Left forelimb (tissue), 1 donor: Measurements from ENCODE around the gene CLIP4.
A peak's percentile ranks its signal among the peaks of the same experiment; 100 is the strongest.

Experiments used
- DNase-seq: peaks from one replicate; pipeline ENCODE4 v3.0.0-alpha.2; 2018; ENCODE audit warnings: low spot score

Gene CLIP4

DNA sequence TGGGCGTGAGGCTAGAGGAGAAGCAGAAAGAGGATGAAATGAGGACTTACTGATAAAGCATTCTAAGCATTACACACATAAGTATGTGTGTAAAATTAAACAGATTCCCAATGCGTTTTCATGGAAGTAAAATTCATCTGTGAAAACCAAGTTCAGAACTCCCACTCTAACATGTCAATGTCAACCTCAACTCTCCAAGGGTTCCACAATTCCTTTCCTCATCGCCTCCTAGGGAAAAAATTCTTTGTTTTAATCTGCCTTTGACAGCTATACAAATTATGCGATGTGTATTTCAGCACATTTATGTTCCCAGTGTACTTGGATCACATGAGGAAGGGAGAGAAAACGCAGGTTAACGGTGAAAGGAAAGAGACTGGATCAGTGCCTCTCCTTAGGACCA, 76.6 kb downstream of the CLIP4 start:
- DNase-seq = no peak

DNA sequence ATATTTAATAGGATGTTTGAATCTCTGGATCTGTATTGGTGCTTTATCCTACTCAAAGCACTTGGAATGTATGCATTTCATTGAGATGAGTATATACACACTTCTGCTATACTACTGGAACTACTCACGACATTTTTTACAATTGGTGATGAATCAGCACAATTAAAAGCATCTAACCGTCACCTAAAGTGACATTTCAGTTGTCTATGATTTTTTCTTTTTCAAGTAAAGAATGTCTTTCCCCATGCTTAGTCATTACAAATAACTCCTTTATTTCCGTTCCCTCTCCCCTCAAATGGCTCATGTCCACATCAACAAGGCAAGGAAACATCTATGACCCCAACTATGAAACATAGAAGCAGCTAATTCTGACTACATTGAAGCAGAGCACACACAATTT, 77.3 kb downstream of the CLIP4 start:
- no peak for DNase-seq

DNA sequence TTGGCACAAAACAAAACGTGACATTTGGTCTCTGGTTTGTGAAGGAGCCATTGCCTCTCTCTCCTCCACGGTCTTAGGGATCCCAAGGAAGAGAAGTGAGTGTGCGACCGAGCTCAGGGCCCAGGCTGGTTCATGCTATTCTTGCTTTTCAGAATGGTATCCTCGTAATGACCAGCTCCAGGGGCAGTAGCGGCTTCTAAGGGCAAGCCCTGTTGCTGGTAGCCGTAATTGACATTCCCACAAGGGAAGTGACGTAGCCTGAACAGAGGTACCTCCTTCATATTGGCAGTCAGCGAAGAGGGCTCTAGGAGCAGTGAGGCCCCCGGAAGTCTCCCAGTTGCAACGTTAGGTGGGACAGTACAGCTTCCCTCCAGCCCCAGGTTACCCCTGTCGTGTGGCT, 77.9 kb downstream of the CLIP4 start:
- DNase-seq = no peak

DNA sequence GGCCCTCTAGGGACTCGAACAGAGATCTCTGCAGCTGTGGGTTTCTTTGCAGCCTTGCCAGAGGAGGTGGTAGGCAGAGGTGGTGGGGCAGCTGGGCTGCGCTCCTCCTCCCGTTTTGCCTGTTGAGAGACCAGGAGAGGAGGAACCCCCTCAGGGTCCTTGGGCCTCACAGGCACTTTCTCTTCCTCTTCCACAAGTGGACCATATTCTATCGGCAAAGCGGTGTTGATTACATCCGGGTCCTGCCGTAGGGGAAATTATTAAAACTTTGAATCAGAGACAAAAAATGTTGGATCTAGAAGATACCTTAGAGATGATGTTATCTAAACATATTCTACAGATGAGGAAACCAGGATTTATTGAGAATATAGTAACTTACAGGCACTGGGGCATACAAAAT, 78.5 kb downstream of the CLIP4 start:
- no peak for DNase-seq

DNA sequence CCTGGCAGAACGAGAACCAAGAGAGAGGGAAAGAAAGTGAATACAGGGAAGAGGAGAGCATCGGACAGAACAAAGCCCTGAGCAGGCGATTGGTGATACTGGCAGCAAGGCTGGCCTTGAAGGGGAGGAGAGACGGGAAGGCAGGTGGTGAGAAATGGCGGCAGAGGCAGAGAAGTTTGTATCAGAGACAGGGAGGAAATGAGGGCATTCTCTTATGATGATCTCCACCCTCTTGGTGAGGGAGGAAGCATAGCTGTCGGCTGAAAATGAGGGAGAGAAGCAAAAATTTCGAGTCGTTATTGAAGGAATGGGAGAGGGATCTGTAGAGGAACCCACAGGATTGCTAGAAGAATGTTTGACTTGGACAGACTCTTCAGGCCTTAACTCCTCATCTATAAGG, 80.6 kb downstream of the CLIP4 start:
- DNase-seq = no peak

DNA sequence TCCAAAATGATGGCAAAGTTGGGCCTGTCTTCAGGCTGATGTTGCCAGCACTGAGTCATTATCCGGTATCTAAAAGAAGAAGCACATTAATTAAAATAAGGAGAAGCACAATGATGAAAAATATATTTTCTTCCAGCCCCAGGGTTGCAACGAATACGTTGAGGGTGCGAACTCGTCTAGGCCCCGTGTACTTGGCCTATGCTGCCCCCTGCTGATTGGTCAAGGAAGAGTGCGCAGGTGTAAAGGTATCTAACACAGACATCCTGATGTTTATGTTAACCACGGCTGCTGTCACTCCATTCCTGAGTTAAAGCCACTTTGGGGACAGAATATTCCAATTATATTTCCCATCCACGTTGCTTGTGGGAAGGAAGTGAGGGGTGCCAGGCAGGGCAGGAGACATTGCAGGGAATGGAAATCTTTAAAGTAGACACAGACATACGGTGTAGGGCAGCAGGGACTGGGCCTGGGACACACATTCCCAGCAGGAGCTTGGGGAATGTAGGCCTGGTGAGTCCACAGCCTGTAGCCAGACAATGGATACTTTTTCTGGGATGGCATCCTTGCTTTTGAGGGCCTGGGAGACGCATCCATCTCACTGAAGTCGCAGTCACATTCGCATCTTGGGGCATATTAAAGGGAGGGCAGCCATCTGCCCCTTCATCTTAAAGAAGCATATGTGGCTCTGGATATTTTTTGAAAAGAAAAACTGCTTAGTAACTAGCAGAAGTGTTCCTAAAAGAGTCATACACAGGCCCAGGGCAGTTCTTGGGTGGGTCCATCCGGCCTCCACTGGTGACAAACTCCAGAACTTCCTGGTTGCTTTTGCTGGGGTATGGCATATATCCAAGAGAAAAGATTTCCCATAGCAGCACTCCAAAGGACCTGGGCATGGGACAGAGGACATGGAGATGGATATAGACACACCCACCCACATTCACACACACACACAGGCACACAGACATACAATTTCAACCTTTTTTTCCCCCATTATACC, 81.9 kb downstream of the CLIP4 start:
- DNase-seq = peak; percentile 77

DNA sequence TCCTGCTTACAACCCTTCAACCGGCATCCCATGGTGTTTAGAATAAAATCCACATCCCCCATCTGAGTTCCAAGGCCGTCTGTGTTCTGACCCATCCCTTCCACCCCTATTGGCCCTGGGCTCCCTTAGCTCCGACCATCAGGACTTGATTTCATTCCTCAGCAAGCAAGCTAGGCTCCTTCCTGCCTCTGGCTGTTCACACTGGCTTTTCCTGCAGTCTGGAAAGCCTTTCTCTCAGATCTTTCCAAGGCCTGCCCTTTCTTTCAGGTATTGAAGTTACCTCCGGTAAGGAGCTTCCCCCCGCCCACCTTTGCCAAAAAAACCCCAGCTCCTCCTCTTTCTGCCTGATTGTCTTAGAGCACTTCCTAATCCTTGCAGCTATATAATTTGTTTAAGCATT, 86.8 kb downstream of the CLIP4 start:
- no peak for DNase-seq

DNA sequence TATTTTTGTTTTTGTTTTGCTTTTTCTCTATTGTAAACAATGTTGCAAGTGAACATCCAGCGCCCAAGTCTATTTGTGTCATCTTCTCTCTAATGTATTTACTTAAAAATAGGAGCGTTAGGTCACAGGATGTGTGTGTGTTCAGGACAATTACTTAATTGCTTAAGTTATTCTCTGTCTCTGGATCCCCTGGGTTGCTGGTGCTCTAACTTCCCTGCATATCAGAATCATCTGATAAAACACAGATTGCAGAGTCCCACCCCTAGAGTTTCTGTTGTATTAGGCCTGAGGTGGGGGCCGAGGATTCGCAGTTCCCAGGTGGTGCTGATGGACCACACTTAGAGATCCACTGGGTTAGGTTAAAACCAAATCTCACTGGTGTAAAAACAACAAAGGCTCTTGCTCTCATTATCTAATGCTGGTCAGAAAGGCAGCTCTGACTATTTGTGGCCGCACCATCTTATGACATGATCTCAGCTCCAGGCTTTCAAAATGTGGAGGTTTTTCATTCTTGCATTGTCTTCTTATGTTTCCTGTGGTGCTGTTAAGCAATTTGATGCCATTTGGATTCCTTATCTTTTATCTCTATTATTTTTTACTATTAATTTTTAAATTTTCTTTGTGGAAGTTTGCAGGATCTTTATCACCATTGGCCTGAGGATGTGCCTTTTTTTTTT, 87.7 kb downstream of the CLIP4 start:
- no peak for DNase-seq

DNA sequence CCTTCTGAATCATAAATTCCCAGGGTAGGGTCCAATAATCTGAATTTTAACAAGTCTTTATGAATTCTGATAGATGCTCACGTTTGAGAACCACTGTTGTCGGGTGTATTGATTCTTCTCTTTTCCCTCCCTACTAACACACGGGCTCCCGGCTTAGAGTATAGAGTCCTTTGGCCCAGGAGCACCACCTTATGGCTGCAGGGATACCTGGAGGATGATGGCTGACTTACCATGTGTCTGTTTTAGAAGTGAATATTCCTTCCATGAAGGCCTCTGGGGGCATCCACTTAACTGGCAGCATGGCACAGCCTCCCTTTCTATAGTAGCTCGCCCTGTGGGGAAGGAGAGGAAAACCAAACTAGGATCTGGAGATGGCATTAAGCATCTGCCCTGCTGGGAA, 91.7 kb downstream of the CLIP4 start:
- DNase-seq = no peak

DNA sequence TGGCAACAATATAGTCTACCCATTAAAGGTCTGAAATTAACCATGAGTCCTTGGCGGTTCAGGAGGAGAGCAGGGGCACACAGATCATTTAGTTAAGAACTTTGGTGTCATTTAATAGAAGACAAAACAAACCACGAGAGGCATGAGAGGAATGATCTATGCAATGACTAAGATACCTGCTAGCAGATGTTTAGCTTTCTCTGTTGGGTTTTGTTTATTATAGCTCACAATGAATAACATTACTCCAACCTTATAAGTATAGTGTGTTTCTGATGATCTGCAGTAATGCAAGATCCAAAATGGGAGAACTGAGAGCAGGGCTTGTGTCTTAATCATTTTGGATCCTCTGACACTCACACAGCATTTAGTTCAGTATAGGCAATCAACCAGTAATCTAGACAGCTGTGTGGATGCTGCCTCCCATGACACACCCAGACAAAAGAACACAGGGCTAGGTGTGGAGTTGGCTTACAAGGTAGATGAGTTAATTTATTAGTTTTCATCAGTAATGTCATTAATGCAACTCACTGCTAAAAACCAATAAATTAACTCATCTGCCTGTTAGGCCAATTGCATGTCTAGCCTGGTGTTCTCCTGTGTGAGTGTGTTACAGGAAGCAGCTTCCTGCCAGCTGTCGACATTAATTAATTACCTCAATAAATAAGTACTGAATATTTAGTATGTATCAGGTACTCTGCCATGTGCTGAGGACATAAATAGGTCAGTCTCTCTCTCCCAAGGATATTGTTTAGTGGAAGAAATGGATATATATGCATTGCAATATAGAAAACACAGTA, 92.3 kb downstream of the CLIP4 start:
- DNase-seq = no peak

DNA sequence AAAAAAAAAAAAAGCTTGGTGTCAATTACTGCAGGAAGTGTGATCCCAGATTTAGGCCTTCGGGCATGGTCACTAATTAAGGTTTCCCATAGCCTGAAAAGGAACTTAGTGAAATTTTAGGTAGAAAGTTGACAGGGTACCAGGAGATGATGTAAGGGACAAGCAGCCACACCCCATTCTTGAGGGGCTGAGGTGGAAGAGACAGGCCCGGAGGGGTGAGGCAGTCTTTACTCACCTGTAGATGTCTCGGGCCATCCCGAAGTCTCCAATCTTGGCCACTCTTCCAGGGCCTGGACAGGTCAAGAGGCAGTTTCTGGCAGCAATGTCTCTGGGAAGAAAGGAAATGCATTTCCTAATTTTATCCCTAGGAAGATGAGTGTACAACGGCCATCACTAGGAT, 94.3 kb downstream of the CLIP4 start:
- DNase-seq = no peak

DNA sequence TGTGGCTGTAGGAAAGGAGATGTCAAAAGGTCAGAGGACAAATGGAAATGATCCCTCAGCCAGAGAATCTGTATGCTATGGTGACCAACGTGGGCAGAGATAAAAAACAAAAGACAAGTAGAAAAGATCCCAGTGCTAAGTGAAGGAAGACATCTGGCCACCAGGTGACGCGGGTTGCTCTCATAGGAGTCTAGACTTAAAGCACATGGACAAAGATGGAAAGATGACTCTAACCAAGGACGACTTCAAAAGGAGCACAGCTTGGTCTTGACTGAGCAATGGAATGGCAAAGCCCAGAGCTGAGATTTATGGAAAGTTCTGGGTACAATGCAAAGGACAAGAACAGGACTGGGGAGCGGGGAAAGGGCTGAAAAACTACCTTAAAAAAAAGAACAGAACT, 96.8 kb downstream of the CLIP4 start:
- no peak for DNase-seq

DNA sequence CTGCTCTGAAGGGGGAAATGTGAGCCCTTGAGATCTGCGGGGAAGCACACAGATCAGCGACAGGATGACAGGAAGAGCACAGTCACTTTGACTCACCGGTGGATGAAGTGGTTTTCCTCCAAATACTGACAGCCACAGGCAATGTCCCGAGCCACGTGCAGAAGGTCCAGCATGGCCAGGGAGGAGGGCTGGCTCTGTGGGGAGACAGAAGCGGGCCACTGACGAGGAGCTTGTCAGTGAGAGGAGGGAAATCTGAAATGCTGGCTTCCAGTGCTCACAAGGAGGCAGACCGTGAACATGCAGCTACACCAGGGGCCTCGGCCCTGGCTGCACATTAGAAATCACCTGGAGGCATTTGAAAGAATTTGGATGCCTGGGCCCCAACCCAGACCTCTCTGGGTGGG, 98.7 kb downstream of the CLIP4 start:
- no peak for DNase-seq

DNA sequence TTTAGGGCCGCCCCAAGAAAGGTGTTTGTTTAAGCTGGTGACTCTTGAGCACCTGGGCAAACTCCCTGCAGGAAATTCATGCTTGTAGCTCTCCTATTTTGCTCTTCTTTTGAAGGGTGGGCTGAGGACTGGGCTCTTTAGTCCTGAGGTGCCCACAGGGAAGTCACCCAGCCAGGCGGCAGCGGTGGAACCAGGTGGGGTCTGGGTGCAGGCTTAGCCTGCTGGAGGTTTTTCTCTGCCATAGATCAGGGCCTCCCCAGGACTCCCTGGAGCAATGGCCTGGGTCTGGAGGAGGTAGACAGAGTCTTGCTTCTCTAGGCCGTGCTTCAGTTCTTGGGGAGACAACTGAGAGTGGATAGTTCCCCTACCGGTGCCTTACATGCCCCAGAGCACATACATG, 99.9 kb downstream of the CLIP4 start:
- no peak for DNase-seq

DNA sequence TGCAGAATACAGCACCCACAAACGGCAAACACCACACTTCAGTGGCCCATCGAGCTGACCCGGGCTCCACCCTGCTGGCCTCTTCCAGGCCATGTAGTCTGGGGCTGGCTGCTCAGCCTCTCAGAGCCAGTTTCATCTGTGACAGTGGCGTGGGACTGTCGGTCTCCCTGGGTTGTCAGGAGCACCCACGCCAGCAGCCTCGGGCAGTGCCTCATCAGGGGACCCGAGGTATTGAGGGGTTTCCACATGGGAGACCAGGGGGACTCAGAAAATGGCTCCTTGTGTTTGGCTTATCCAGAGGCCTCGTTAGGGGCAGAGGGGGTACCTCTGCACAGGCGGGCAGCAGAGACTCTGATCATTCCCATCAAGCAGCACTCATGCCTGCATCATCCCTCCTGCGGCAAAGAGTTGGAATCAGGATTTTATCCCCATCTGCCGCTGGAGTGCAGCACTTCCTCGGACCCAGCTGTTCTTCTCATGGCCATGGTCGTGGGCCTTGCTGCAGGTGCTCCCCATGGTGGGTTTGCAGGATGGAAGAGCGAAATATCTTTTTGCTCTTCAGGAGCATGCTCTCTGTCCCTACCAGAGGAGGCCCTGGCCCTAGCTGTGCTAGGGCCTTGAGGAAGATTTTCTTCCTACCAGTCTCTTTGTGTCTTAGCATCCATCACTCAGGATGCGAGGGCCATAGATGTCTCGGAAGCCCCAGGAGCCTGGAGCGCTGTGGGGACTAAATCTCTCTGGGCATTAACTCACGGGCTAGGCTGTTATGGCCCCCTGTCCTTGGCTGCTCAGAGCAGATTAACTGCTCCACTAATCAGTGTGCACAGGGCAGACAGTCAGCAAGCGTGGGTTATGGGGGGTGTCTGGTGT, 100.8 kb downstream of the CLIP4 start:
- DNase-seq = no peak

DNA sequence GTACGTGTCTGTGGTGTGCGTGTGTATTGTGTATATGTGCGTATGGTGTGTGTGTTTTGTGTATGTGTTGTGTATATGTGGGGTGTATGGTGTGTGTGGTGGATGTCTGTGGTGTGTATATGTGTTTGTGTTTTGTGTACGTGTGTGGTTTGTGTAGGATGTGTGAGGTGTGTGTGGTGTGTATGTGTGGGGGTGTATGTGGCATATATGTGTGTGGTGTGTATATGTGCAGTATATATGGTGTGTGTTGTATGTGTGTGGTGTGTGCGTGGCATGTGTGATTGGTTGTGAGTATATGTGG, 101.3 kb downstream of the CLIP4 start:
- DNase-seq = no peak

DNA sequence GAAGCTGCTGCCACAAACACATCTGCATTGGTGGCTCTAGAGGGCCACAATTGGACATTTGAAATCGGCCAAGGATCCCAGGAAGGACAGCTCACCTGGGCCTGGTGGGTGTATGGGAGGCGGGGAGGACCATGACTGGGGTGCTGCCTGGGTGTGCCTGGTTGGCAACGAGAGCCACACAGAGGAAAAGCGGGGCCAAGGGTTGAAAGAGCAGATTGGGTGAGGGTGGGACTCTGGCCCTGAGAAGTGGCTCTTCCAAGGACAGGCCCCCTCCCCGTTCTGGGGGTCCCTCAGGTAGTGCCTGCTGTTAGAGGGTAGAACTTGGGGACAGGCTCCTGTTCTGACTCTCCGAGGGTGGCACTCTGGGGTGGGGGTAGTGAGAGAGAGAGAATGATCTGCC, 102.9 kb downstream of the CLIP4 start:
- DNase-seq = no peak

DNA sequence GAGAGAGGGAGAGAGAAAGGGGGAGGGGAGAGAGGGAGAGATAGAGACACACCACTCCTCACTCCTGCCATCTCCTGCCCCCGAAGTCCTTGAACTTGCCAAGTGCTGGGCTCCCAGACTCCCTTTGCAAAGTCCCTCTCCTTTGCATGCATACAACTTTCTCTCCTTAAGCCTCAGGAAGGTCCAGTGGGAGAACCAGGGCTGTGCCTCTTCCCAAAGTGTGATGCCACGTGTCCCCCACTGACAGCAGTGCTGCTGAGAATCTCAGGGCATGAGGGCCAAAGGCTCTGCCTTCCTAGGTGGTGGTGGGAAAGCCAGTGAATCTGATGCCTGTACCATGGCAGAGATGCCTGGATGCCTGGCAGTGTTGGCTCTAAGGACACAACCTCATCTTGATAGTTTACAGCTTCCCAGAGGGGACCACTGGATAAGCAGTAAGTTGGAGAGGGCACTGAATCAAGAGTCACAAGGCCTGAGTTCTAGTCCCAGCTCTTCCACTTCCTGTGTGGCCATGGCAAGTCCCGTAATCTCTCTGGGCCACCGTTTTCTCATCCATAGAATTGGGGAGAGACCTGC, 103.4 kb downstream of the CLIP4 start:
- no peak for DNase-seq

DNA sequence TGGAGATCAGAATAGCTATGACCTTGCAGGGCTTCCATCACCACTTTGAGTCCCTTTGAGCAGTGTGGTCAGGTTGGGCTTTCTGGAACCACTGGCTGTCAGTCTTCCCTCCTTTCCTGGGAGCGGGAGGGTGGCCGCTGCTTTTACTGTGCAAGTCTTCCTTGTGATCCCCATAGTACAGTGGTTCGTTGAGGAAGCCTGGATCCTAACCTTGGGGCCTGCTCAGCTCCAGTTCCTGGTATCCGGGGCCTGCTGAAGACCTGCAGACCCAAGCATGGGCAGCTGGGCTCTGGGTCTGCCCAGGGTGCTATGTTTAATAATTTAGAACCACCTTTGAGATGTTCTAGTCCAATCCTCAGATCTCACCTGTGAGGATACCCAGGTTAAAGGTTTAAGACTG, 104.2 kb downstream of the CLIP4 start:
- no peak for DNase-seq

DNA sequence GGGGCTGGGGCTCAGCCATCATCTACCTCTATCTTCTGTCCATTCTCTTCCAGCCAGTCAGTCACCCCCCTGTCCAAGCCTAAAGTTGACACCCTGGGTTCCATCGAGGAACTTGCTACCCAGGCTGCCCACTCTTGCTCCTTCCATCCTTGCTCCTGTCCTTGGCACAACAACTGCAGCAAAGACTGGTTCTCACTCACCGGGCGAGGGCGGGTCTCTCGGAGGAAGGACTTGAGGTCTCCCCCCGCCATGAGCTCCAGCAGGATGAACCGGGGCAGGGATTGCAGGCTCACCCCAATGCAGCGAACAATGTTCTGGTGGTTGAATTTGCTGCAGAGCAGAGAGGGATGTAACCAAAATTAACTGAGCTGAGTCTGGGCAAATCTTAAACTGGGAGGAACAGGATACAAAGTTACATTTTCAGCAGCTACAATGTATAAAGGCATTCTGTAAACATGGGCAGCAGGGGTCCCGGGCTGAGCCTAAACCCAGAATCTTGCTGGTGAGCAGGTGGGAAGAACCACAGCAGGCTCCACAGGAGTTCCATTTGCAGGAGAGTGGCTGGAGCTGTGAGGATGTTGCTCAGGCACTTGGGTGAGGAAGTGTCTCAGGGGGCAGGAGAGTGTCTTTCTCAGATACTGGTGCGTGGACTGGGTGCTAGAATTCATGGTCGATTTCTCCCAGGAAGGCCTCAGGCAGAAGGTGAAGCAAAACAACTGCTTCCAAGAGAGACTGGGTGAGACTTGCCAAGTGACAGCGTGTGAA, 105.5 kb downstream of the CLIP4 start:
- no peak for DNase-seq
